Panc1 (cell line): ENCODE results near the gene MALL. TPM values are rescaled to one million over a fixed set of nuclear protein-coding genes. Genes with fewer than 3 reads are reported as not detected.
"Not testable (repeated sequence)": the region's sequence is repeated elsewhere in the genome, so short reads cannot be mapped to it uniquely, and the experiment has no call there.

Source experiments
- ATAC-seq: fragments of 200-7000 bp; cut with Tn5 transposase; 2 replicates; pipeline ENCODE4 v1.9.1; 2020; ENCODE audit warnings: mild to moderate bottlenecking, moderate library complexity
- BruUV-seq: library from RNA; stranded (reverse); fragments of 400-500 nt; replicated peaks from 2 replicates; lab custom pipeline; 2021; lab: Mats Ljungman, UMichigan
- CTCF ChIA-PET: fragments of 300-600 bp; sonication (Branson Sonifier 250); formaldehyde crosslinking; loops from one replicate; lab custom pipeline; 2022; ENCODE audit warnings: antibody characterized with exemption; lab: Charles Lee
- POLR2A ChIA-PET: fragments of 300-600 bp; sonication (Branson Sonifier 250); formaldehyde crosslinking; loops from one replicate; lab custom pipeline; 2022; ENCODE audit warnings: antibody characterized with exemption; lab: Charles Lee
- DNase-seq: peaks from one replicate; pipeline ENCODE4 v3.0.0-alpha.2; 2010; ENCODE audit warnings: low read depth, low spot score
- H3K27ac ChIP-seq: 2 replicates; pipeline ENCODE4 v1.5.1; 2011; ENCODE audit warnings: mild to moderate bottlenecking, low read length, inconsistent platforms
- H3K27me3 ChIP-seq: fragments of 200-500 bp; sonication (Bioruptor generic); 2 replicates; pipeline ENCODE4 v1.6.0; 2014; ENCODE audit warnings: low read length, inconsistent platforms; ENCODE audit not compliant: control insufficient read depth, insufficient read depth
- H3K36me3 ChIP-seq: fragments of 200-500 bp; sonication (Bioruptor generic); 2 replicates; pipeline ENCODE4 v1.5.1; 2014; ENCODE audit warnings: inconsistent platforms, mild to moderate bottlenecking, low read length, moderate library complexity; ENCODE audit not compliant: control insufficient read depth, insufficient read depth
- H3K4me1 ChIP-seq: 2 replicates; pipeline ENCODE4 v1.5.1; 2011; ENCODE audit warnings: inconsistent platforms, mild to moderate bottlenecking, low read length, moderate library complexity; ENCODE audit not compliant: control insufficient read depth, insufficient read depth
- H3K4me3 ChIP-seq, 2 experiments: 2 replicates each; pipeline ENCODE4 v1.5.1; 2011 to 2012; ENCODE audit warnings: low read depth in 2 of 2, low read length in 2 of 2, mild to moderate bottlenecking in 2 of 2, inconsistent platforms in 1 of 2, moderate library complexity in 1 of 2
- H3K9me3 ChIP-seq: fragments of 200-500 bp; sonication (Bioruptor generic); 2 replicates; pipeline ENCODE4 v1.5.1; 2014; ENCODE audit warnings: low read depth, mild to moderate bottlenecking, inconsistent platforms, low read length, moderate library complexity; ENCODE audit not compliant: control insufficient read depth, insufficient read depth
- in situ Hi-C: cut with HindIII; loops from 2 replicates; pipeline ENCODE4 v1.10.0; 2016; ENCODE audit warnings: low sequenced_read_pairs, low pct_unique_long_range_greater_than_20kb
- intact Hi-C: fragments of 100-400 bp; cut with micrococcal nuclease; formaldehyde crosslinking; loops from one replicate; pipeline ENCODE4 v1.10.0; 2022; ENCODE audit not compliant: unreplicated experiment
- total RNA-seq: library from RNA; stranded (reverse); gene quantifications from one replicate; pipeline ENCODE4 v1.2.1, GENCODE V29; 2021; ENCODE audit not compliant: unreplicated experiment

MALL gene
- total RNA-seq, 1 experiment from 2014 or later, result 159 TPM

GRCh38 chr2:110059694-110060358 is 55.8 kb downstream of the MALL start:
- H3K9me3 ChIP-seq, ATAC-seq, intact Hi-C loops, H3K4me1 ChIP-seq, in situ Hi-C loops, BruUV-seq, H3K36me3 ChIP-seq, H3K27me3 ChIP-seq, H3K27ac ChIP-seq, CTCF ChIA-PET, H3K4me3 ChIP-seq, DNase-seq, POLR2A ChIA-PET: not testable (repeated sequence)

- CTCF ChIA-PET, POLR2A ChIA-PET, H3K27ac ChIP-seq, H3K36me3 ChIP-seq, DNase-seq, in situ Hi-C loops, H3K4me1 ChIP-seq, ATAC-seq, H3K9me3 ChIP-seq, H3K4me3 ChIP-seq, H3K27me3 ChIP-seq, BruUV-seq, intact Hi-C loops: not testable (repeated sequence)
Observed at GRCh38 chr2:110059009-110059693, 56.5 kb downstream of the MALL start.

- not testable (repeated sequence) for BruUV-seq, H3K4me3 ChIP-seq
Observed at GRCh38 chr2:110058034-110058433, 57.6 kb downstream of the MALL start.

GRCh38 chr2:110055819-110056408 is 59.7 kb downstream of the MALL start:
- H3K4me3 ChIP-seq, H3K27me3 ChIP-seq, H3K9me3 ChIP-seq, intact Hi-C loops, BruUV-seq, H3K4me1 ChIP-seq, H3K27ac ChIP-seq, CTCF ChIA-PET, in situ Hi-C loops, POLR2A ChIA-PET, DNase-seq, ATAC-seq, H3K36me3 ChIP-seq: not testable (repeated sequence)

More at GRCh38 chr2:110058034-110058433, 57.6 kb downstream of the MALL start:
- H3K27me3 ChIP-seq, POLR2A ChIA-PET, in situ Hi-C loops, H3K4me1 ChIP-seq, DNase-seq, CTCF ChIA-PET, H3K9me3 ChIP-seq, intact Hi-C loops, ATAC-seq, H3K36me3 ChIP-seq, H3K27ac ChIP-seq: not testable (repeated sequence)

GRCh38 chr2:110054521-110055407 is 60.9 kb downstream of the MALL start:
- H3K36me3 ChIP-seq, CTCF ChIA-PET, in situ Hi-C loops, H3K9me3 ChIP-seq, ATAC-seq, H3K4me1 ChIP-seq, H3K27ac ChIP-seq, H3K4me3 ChIP-seq, BruUV-seq, intact Hi-C loops, H3K27me3 ChIP-seq, POLR2A ChIA-PET, DNase-seq: not testable (repeated sequence)

DNA sequence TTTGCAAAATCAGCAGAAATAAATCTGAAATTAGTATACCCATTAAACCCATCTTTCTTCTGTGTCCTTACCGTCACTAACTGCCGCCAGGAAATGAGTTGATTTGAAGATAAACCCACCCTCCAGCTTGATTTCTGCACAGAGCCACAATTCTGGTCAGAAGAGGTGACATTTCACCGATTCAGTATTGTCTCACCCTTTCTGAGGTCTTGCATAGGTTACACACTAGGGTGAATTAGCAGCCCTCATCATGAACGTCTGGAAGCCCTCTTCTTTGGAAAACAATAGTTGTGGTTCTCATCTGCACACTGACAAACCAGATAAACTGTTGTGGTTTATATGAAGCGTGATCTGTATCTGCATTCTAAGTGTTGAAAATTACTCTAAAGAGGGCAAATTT is 61.9 kb downstream of the MALL start:
- in situ Hi-C loops, ATAC-seq: not testable (repeated sequence)

DNA sequence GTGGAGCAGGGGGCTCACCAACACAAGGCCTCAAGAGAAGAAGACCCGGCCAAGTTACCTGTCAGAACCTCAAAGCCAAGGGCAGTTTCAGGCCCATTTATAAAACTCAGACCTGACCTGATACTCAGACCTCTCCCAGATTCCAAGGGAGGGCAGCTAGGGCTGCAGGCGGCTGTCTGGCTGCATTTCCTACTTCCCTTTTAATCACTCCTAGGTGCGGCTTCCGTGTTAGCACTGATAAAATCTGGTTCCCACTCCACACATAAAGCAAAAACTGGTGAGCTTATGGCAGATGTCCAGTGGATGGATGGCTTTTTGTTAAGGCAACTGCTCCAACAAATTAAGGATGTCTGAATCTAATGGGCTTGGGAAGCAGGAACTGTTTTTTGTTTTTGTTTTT is 63.5 kb downstream of the MALL start:
- intact Hi-C loops, CTCF ChIA-PET, H3K4me1 ChIP-seq, POLR2A ChIA-PET, H3K36me3 ChIP-seq, H3K4me3 ChIP-seq, H3K9me3 ChIP-seq, ATAC-seq, H3K27ac ChIP-seq, in situ Hi-C loops, BruUV-seq, H3K27me3 ChIP-seq, DNase-seq: not testable (repeated sequence)

More for the DNA sequence above, 61.9 kb downstream of the MALL start:
- H3K36me3 ChIP-seq, H3K9me3 ChIP-seq, H3K27ac ChIP-seq, H3K4me1 ChIP-seq, POLR2A ChIA-PET, intact Hi-C loops, CTCF ChIA-PET, DNase-seq, H3K4me3 ChIP-seq, BruUV-seq, H3K27me3 ChIP-seq: not testable (repeated sequence)
